GM18909 (cell line): ENCODE data around the gene SOAT2.
"Not testable (repeated sequence)": the region's sequence is repeated elsewhere in the genome, so short reads cannot be mapped to it uniquely, and the experiment has no call there.

Experiments
- ATAC-seq: cut with Tn5 transposase; IDR thresholded peaks from one replicate; pipeline ENCODE4 v1.9.1; 2021; ENCODE audit warnings: mild to moderate bottlenecking; ENCODE audit not compliant: unreplicated experiment, poor library complexity

The SOAT2 gene

GRCh38 chr12:53131844-53132243 lies 28.6 kb downstream of the SOAT2 start:
- ATAC-seq, result no peak

DNA sequence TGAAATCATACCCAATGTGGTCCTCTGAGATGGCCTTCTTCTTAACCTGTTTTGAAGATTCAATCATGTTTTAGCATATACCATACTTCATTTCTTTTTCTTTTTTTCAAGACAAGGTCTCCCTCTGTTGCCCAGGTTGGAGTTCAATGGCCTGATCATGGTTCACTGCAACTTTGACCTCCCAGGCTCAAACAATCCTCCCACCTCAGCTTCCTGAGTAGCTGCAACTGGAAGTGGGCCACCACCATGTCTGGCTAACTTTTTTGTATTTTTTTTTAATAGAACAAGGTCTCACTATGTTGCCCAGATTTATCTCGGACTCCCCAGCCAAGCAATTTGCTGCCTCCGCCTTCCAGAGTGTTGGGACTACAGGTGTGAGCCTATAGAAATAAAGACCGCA lies 30.4 kb downstream of the SOAT2 start:
- no peak for ATAC-seq

- ATAC-seq, result no peak
These were observed 40.1 kb downstream of the SOAT2 start for GRCh38 chr12:53143355-53143754.

GRCh38 chr12:53145383-53146260 lies 42.3 kb downstream of the SOAT2 start:
- no peak for ATAC-seq

- no peak for ATAC-seq
These were observed 43.9 kb downstream of the SOAT2 start for GRCh38 chr12:53147181-53147580.

GRCh38 chr12:53147653-53148052 lies 44.4 kb downstream of the SOAT2 start:
- ATAC-seq, result no peak

- ATAC-seq, result no peak
These were observed 47.8 kb downstream of the SOAT2 start for GRCh38 chr12:53151039-53151438.

GRCh38 chr12:53152390-53152789 lies 49.1 kb downstream of the SOAT2 start:
- no peak for ATAC-seq

DNA sequence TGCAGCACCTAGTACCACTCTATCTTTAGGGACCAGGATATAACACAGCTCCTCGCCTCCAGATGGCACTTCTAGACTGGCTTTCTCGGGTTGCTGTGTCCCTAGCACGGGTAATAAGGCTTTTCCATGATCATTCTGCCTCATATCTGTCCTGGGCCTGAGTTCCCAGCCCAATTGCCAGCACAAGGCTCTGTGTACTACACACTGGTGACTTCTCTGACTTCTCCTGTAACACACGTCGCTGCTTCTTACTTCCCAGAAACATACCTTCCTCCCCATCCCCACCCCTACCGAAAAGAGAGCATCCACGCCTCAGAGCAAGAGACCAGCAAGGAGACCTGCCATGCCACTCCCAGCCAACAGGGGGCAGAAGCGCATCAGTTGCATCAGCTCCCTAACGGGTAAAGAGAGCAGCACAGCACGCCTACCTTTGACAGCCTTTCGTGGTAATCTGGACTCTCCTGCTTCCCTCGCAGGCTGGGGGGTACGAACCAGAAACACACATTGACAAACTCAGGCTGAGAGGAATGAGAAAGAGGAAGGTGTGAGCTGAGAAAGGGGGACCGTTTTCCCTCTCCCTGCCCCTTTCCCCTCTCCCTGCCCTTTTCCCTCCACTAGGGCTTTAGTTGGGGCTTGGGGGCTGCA lies 56.0 kb downstream of the SOAT2 start:
- ATAC-seq, result peak; percentile 73

GRCh38 chr12:53160000-53160399 lies 56.7 kb downstream of the SOAT2 start:
- ATAC-seq, result no peak

- ATAC-seq, result no peak
These were observed 57.4 kb downstream of the SOAT2 start for GRCh38 chr12:53160673-53161072.

DNA sequence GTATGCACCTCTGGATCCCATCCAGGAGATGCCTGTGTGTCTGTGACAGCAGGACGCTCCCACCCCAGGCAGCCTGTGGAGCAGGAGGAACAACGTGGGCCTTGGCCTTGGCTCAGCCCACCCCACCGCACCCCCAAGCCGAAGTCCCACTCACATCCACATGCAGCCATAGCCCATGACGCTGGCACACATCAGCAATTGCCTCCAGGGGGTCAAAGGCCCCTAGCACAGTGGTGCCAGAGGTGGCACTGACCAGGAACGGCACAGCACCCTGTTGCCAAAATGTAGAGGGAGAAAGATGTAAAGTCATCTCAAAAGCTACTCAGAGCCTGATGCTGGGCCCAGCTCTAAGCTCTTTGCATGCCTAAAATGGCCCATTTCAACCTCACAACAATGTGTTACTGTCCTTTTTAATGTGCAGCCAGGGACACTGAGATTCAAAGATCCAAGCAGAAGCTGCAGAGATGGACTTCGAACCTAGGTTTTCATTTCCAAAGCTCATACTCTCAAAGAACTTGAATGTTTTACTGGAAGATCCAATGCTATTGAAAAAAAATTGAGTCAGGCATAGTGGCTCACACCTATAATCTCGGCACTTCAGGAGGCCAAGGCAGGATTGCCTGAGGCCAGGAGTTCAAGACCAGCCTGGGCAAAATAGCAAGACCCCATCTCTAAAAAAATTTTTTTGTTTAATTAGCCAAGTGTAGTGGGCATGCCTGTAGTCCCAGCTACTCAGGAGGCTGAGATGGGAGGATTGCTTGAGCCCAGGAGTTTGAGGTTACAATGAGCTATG lies 58.0 kb downstream of the SOAT2 start:
- no peak for ATAC-seq

GRCh38 chr12:53163008-53163407 lies 59.7 kb downstream of the SOAT2 start:
- ATAC-seq, result not testable (repeated sequence)

DNA sequence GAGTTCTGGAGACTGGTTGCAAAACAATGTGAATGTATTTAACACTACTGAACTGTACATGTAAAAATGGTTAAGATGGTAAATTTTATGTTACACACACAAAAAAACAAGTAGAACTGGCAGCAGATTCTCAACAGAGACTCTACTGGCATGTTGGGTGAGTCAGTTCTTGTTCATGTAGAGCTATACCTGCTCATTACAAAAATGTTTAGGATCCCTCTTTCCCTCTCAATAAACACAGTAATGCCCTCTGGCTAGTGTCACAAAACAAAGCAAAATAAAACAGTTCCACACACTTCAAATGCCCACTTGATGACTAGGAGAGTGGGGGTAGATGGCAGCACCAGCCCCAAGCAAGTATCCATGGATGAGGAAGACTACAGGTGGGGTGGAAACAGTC lies 63.6 kb downstream of the SOAT2 start:
- no peak for ATAC-seq

DNA sequence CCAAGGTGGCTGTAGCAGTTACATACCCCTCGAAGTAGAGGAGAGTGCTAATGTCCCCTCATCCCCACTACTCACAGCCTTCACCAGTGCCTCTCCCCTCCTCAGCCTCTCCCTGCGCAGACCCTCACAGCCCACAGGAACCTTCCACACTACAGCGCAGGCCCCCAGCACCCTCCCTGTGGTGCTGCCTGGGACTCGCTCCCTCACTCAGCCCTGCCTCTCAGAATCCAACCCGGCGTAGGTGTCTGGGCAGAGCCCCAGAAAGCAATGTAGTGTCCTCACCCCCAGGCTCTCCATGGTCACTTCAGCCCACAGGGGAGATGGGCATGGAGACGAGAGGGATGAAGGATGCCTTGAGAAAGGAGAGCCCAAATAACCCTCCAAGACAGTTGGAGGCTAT lies 66.4 kb downstream of the SOAT2 start:
- ATAC-seq, result no peak

GRCh38 chr12:53170215-53170614 lies 66.9 kb downstream of the SOAT2 start:
- ATAC-seq, result no peak

DNA sequence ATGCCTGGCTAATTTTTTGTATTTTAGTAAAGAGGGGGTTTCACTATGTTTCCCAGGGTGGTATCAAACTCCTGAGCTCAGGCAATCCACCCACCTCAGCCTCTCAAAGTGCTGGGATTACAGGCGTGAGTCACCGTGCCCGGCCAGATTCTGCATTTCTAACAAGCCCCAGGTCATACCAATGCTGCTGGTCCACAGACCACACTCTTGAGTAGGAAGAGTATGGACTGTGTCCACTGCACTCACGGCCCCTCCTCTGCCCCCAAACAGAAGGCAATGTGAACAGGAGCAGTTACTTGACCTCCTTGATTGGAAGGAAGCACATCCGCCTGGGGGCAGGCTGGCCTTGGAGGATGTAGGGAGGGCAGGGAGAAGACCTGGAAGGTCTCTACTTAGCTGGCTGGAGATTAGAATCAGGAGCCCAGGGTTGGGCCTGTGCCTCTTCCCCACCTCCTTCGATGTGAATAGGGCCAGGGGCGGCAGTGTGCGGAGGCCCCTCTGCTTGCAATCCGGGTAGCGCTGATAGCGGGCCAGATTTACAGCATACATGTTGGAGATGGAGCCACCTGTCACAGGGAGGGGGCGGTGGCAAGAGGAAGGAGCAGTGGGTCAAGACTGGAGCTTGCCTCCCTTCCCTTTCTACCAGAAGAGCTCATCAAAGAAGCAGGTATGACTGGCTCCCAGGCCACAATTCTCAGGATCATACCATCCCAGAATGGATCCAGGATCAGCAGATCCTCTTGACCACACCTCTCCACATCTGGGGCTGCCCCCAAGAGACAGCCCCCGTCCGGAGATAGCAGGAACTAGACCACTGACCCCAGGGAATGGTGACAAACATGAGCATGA lies 67.8 kb downstream of the SOAT2 start:
- ATAC-seq, result no peak

DNA sequence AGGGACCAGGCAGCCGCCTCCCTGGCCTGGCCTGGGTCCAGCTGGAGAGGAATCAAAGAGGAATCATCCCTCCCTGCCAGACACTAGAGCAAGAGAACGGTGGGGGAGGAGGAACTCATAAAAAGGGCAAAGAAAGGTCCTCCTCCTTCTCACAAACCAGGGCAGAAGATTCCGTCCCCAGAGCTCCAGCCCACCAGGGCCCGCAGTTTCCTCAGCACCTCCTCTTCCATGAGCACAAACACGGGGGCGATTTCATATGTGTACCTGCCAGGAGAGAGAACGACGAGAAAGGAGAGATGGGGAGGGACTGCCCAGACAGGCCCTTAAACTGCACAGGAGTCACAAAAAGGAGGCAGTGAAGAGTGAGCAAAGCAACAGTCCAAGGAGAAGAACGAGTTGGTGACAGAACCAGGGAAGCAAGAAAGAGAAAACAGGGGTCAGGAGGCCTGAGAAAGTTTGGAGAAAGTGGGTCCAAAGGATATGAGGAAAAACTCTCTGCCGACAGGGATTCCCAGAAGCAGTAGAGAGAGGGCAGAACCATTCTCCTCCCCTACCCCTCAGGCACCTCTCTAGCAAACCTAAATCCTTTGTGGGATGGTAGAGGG lies 68.5 kb downstream of the SOAT2 start:
- ATAC-seq, result no peak

DNA sequence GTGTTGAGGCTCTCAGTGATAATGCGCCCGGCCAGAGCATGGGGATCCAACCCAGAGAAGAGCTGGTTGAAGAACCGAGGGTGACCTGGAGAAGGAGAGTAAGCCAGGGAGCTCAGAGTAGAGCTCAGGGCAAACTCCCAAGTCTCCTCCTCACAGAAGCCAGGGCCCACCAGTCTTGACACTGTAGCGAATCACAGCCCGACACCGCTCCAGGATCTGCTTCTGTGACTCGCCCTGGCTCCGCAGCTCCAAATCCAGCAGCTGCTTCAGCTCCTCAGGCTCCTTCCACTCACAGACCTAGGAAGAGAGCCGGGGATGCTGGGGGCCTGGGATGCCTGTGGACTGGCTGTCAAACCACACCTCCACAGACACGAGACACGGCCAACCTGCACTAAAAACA lies 69.1 kb downstream of the SOAT2 start:
- no peak for ATAC-seq
